Stimulated activated CD8-positive, alpha-beta memory T cell treated with anti-CD3 and anti-CD28 coated beads, Interleukin-15, amount 100 ng/mL, for 48 hours (primary cell): Measurements from ENCODE around the gene ERAP2.
"Not testable (repeated sequence)": the region's sequence is repeated elsewhere in the genome, so short reads cannot be mapped to it uniquely, and the experiment has no call there.

Source experiments
- DNase-seq, 2 donors: peaks; one replicate each; pipeline ENCODE4 v3.0.0-alpha.2; 2020; ENCODE audit warnings: low read depth in 2 of 2

ERAP2 gene

GRCh38 chr5:96901384-96901783 lies 25.1 kb downstream of the ERAP2 start:
- no peak for DNase-seq

- DNase-seq, result no peak
Measured at GRCh38 chr5:96901841-96902240, 25.5 kb downstream of the ERAP2 start.

DNA sequence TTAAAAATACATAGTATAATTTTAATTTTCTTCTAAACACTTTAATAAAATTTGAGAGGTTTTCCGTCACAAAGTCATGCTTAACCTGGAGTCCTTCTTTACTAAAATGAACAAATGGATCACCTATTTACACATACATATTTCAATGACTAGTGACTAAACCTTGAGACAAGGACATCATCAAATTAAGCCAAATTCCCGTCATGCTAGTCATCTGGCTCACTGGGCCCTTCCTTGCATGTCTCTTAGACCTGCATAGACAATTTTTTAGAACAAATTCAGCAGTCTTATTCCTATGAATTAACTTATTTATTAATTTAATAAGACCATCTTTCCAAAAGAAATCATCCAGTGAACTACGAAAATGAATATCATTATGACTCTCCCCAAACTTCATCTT lies 26.6 kb downstream of the ERAP2 start:
- DNase-seq, result no peak

GRCh38 chr5:96903300-96903699 lies 27.0 kb downstream of the ERAP2 start:
- DNase-seq, result no peak

GRCh38 chr5:96904054-96904931 lies 28.0 kb downstream of the ERAP2 start:
- no peak for DNase-seq

DNA sequence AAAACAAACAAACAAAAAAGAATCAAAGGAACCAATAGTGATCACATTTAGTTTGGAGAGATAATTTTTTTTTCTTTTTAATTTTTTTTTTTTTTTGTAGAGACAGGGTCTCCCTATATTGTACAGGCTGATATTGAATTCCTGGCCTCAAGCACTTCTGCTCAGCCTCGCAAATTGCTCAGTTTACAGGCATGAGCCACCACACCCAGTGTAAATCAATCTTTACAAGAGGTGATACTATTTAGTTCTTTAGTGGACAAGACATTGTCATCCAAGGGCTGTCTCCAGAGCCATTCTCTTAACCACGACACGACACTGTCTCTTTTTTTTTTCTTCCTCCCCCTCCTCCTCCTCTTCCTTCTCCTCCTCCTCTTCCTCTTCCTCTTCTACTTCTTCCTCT lies 29.6 kb downstream of the ERAP2 start:
- no peak for DNase-seq

DNA sequence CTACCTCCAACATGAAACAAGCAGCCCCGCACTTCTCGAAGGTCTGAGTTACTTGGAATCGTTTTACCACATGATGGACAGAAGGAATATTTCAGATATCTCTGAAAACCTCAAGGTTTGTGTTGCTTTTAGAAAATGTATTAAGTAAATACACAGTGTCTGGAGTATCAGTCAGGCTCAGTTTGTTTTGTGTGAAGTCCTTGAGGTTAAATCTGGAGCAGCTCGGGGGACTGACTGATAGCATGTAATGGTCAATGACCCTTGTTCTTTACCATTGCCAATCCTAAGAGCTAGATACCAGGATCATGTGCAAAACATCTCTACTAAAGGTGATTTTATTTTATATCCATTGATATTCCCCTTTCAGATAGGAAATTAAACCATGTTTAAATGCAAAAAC lies 32.7 kb downstream of the ERAP2 start:
- no peak for DNase-seq

- no peak for DNase-seq
Measured at GRCh38 chr5:96909435-96909834, 33.1 kb downstream of the ERAP2 start.

- no peak for DNase-seq
Measured at GRCh38 chr5:96911139-96911538, 34.8 kb downstream of the ERAP2 start.

DNA sequence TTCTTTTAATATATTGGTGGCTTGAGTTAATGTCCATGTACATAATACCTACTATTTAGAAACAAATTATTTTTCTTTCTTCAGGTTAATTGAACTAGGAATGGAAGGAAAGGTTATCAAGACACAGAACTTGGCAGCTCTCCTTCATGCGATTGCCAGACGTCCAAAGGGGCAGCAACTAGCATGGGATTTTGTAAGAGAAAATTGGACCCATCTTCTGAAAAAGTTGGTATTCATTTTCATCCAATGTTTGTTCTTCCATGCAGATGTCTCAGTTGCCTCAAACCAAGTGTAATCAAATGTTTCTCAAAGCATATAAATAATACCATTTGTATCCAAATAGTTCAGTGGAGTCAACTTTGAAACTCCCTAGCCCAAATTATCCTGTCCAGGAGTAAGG lies 36.9 kb downstream of the ERAP2 start:
- no peak for DNase-seq

- DNase-seq, result no peak
Measured at GRCh38 chr5:96919754-96920197, 43.5 kb downstream of the ERAP2 start.

DNA sequence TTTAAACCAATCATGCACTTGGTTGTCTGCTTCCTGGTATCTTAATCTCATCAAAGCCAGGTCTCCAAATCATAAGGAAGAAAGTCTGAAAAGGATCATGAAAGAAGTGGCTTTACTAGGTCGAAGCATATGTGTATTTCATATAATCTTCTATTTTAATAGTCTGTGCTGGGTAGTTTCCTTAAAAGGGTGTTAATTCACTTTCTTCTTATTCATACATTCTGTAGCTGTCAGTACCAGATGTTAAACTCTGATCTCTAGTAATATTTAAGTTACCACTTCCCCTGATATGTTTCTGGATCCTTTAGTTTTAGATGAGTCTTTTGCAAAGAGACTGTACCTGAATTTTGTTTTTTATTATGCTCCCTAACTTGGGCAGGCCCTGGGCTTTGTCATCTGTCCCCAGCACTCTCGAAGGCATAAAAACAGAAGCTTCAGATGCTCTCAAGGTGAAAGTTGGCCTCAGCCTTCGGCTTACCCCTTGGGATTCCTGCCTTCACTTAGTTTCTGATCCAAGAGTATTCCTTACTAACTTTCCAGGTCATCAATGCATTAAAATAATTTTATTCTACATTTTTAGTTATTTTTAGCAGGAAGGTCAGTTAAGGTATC lies 44.5 kb downstream of the ERAP2 start:
- DNase-seq, result no peak

DNA sequence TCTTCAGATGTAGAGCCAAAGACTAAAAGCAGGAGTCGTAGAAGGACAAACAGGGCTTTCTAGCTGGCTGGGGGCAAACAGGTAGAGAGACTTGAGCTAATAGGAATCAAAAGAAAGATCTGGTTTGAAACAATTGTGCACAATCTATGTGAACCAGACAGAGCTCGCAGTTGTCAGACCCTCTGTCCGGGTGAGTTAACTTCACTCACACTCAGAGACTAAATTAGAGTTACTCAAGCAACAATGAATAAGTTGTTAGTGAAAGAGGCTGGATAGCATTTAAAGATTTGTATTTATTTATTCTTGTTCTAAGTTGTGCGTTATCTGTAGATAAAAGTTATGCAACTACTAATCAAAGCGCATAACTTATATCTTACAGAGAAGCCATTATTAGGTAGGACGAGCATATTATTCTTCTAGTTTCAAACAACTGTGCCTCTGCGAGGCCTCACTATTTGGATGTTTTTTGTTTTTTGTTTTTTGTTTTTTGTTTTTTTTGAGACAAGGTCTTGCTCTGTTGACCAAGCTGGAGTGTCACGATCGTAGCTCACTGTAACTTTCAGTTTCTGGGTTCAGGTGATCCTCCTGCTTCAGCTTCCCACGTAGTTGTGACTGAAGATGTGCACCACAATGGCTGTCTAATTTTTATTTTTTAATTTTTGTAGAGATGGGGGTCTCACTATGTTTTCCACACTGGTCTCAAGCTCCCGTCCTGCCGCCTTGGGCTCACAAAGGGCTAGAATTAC lies 46.4 kb downstream of the ERAP2 start:
- DNase-seq, result no peak

DNA sequence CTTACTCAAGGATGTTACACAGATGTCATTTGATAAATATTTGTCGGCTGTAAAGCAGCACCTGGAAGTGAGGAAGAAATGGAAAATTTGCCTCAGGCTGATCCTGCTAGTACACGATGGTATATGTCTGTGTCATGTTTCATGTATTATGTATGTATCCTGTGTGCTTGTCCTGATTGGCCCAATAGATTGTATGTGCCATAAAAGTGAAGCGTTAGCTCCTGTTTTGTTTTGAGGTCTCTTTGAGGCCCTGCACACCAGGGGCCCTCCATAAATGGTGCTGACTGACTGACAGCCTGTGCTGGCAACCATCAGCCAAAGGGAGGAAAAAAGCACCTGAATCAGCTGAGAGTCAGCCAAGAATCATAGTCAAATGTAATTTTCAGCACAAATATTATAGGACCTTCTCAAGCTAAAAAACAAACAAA lies 47.7 kb downstream of the ERAP2 start:
- no peak for DNase-seq

- DNase-seq, result no peak
Measured at GRCh38 chr5:96926276-96926675, 50.0 kb downstream of the ERAP2 start.

DNA sequence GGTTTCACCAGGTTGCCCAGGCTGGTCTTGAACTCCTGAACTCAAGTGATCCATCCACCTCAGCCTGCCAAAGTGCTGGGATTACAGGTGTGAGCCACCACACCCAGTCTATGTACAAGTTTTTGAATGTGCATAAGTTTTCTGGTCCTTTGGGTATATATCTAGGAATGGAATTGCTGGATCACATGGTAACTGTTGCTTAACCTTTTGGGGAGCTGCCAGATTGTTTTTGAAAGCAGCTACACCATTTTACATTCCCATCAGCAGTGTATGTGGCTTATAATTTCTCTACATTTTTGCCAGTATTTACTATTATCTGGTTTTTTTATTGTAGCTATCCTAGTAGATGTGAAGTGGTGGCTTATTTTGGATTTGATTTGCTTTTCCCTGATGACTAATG lies 50.7 kb downstream of the ERAP2 start:
- DNase-seq, result no peak

DNA sequence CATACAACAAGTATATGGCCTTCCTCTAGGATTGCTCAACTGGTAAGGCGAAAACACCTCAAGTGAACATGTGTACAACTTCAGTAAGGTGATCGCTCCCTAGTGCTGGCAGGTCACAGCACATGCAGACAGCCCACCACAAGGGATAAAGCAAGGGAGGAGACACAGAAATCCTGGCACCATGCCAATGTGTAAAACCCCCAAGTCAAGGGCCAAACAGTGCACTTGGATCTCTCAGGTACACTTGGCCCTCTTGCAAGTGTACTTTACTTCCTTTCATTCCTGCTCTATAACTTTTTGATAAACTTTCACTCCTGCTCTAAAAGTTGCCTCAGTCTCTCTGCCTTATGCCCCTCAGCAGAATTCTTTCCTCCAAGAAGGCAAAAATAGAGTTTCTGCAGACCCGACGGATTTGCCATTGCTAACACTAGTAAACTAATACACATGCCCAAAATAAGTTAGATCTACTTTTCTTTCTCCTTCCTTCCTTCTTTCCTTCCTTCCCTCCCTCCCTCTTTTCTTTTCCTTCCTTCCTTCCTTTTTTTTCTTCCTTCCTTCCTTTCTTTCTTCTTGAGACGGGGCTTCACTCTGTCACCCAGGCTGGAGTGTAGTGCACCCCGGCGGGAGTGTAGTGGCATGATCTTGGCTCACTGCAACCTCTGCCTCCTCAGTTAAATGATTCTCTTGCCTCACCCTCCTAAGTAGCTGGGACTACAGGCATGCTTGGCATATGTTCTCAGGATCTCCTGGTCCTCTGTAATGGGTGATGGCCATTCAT lies 52.8 kb downstream of the ERAP2 start:
- no peak for DNase-seq

DNA sequence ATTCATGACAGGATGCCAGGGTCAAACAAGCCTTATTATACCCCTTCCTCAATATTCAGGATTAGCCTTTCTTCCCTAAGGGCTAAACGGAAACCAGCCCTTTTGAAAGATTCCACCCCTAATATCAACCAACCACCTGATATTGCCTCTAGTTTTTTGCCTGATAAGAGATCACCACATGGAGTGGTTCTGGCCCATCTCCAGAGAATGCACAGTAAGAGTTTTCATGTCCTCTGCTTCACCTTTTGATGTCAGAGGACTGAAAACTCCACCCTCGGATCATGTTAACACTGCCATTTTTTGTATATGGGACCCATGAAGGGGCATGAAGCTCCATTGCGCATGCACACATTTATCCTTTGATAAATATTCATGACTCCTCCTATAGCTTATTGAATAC lies 53.8 kb downstream of the ERAP2 start:
- DNase-seq, result no peak

DNA sequence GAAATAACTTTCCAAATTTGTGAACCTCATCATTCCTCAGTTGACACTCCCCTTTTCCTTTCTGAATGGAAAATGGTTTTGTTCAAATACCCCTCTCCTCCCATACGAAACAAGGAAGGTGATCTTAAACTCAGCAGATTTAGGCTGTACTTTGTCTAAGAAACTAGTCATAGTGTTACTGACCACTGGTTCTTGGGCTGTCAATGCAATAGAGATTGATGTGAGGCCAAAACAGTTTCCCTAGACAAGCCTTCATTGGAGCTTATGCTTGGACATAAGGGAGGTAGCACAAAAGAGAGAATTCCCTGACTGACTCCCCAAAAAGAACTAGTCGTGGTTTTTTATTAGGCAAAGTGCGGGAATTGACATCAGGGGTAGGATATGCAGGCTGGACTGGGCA lies 54.3 kb downstream of the ERAP2 start:
- DNase-seq, result no peak

DNA sequence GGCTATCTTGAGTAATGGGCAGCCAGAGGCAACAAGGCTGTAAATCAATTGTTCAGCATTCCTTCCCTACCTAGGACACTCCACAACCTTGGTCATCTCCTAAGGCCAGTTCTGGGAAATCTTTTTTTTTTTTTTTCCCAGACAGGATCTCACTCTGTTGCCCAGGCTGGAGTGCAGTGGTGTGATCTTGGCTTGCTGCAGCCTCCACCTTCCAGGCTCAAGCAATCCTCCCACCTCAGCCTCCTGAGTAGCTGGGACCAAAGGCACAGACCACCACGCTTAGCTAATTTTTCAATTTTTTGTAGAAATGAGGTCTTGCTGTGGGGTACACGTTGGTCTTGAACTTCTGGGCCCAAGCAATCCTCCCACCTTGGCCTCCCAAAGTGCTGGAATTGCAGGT lies 54.7 kb downstream of the ERAP2 start:
- DNase-seq, result not testable (repeated sequence)

DNA sequence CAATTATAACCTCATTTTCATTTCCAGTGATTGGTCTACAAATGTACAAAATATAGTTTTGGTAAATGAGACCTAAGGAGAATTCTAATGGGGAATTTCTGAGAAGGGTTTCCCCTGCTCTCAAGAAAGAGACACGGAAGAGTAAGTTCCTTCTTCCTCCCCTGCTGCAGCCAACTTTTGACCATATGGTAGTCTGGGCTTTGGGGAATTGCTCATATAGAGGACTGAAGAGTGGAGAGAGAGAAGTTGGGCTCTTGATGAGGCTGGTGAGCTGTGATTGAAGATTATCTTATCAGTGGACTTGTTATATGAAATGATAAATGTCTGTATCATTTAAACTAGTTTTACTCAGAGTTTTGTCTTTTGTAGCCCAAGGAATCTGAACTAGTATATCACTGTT lies 55.3 kb downstream of the ERAP2 start:
- no peak for DNase-seq

- no peak for DNase-seq
Measured at GRCh38 chr5:96932026-96932425, 55.7 kb downstream of the ERAP2 start.
